Middle frontal gyrus (tissue), 1 donor: ENCODE measurements around the gene SNTB2.

Experiments used
- DNase-seq: peaks from one replicate; pipeline ENCODE4 v3.0.0-alpha.2; 2015; ENCODE audit warnings: low spot score; ENCODE audit errors: extremely low spot score

SNTB2 gene

GRCh38 chr16:69318177-69318910 lies 131.4 kb downstream of the SNTB2 start:
- DNase-seq = no peak

- DNase-seq = no peak
These were observed 131.9 kb downstream of the SNTB2 start for GRCh38 chr16:69318911-69319289.

- DNase-seq = no peak
These were observed 132.4 kb downstream of the SNTB2 start for GRCh38 chr16:69319381-69319780.

GRCh38 chr16:69319826-69320739 lies 133.1 kb downstream of the SNTB2 start:
- DNase-seq = no peak

- DNase-seq = no peak
These were observed 133.7 kb downstream of the SNTB2 start for GRCh38 chr16:69320740-69321073.

- DNase-seq = no peak
These were observed 134.1 kb downstream of the SNTB2 start for GRCh38 chr16:69321080-69321479.

- DNase-seq = no peak
These were observed 135.4 kb downstream of the SNTB2 start for GRCh38 chr16:69322343-69322742.

- DNase-seq = no peak
These were observed 136.5 kb downstream of the SNTB2 start for GRCh38 chr16:69323415-69323814.

GRCh38 chr16:69324013-69324531 lies 137.1 kb downstream of the SNTB2 start:
- DNase-seq = no peak

GRCh38 chr16:69324585-69325253 lies 137.8 kb downstream of the SNTB2 start:
- no peak for DNase-seq

- no peak for DNase-seq
These were observed 138.8 kb downstream of the SNTB2 start for GRCh38 chr16:69325784-69326171.

- DNase-seq = no peak
These were observed 139.4 kb downstream of the SNTB2 start for GRCh38 chr16:69326172-69326873.

- DNase-seq = no peak
These were observed 140.8 kb downstream of the SNTB2 start for GRCh38 chr16:69327585-69328310.

GRCh38 chr16:69328854-69329316 lies 141.9 kb downstream of the SNTB2 start:
- DNase-seq = no peak

GRCh38 chr16:69329369-69330285 lies 142.7 kb downstream of the SNTB2 start:
- DNase-seq = no peak

- DNase-seq = peak; percentile 93
These were observed 143.5 kb downstream of the SNTB2 start, which contains the start of gene PDF for GRCh38 chr16:69330286-69331109. PDF (minus strand) TSS chr16:69330588; CDS start chr16:69330570, 18 bp downstream.

- no peak for DNase-seq
These were observed 147.7 kb downstream of the SNTB2 start for GRCh38 chr16:69334696-69335095.

- DNase-seq = no peak
These were observed 151.8 kb downstream of the SNTB2 start for GRCh38 chr16:69338557-69339288.
